PC-3 (cell line): ENCODE data around the gene IL19. TPM values are rescaled to one million over a fixed set of nuclear protein-coding genes. Genes with fewer than 3 reads are reported as not detected.

Source experiments
- ATAC-seq: fragments of 200-7000 bp; cut with Tn5 transposase; 2 replicates; pipeline ENCODE4 v1.9.1; 2020; ENCODE audit warnings: mild to moderate bottlenecking, moderate library complexity
- BruUV-seq: library from RNA; stranded (reverse); fragments of 400-500 nt; replicated peaks from 2 replicates; lab custom pipeline; 2021; lab: Mats Ljungman, UMichigan
- CTCF ChIA-PET: fragments of 300-600 bp; sonication (Branson Sonifier 250); formaldehyde crosslinking; loops from one replicate; lab custom pipeline; 2022; ENCODE audit warnings: antibody characterized with exemption; lab: Charles Lee
- POLR2A ChIA-PET: fragments of 300-600 bp; sonication (Branson Sonifier 250); formaldehyde crosslinking; loops from one replicate; lab custom pipeline; 2022; ENCODE audit warnings: antibody characterized with exemption; ENCODE audit not compliant: unreplicated experiment; lab: Charles Lee
- DNase-seq: peaks from one replicate; pipeline ENCODE4 v3.0.0-alpha.2; 2015
- H2AFZ ChIP-seq: fragments of 300-600 bp; sonication (generic); 2 replicates; pipeline ENCODE4 v1.6.0; 2016; ENCODE audit warnings: antibody characterized with exemption, low read length
- H3F3A ChIP-seq: fragments of 300-600 bp; sonication (generic); one replicate; pipeline ENCODE4 v1.6.0; 2017; ENCODE audit warnings: antibody characterized with exemption, low read length, control low read depth, mild to moderate bottlenecking; ENCODE audit not compliant: unreplicated experiment
- H3K27ac ChIP-seq: fragments of 300-600 bp; sonication (generic); 2 replicates; pipeline ENCODE4 v1.5.1; 2016; ENCODE audit warnings: mild to moderate bottlenecking, low read length
- H3K27me3 ChIP-seq: fragments of 300-600 bp; sonication (generic); 2 replicates; pipeline ENCODE4 v1.6.1; 2016; ENCODE audit warnings: low read length, mixed read lengths
- H3K36me3 ChIP-seq: fragments of 300-600 bp; sonication (generic); 2 replicates; pipeline ENCODE4 v1.6.1; 2016; ENCODE audit warnings: low read depth, mixed run types, low read length, mixed read lengths
- H3K4me1 ChIP-seq: fragments of 300-600 bp; sonication (generic); 2 replicates; pipeline ENCODE4 v1.5.1; 2016; ENCODE audit warnings: low read length; ENCODE audit not compliant: insufficient read depth
- H3K4me2 ChIP-seq: fragments of 300-600 bp; sonication (generic); 2 replicates; pipeline ENCODE4 v1.6.0; 2016; ENCODE audit warnings: low read length
- H3K4me3 ChIP-seq: fragments of 300-600 bp; sonication (generic); 2 replicates; pipeline ENCODE4 v1.5.1; 2016; ENCODE audit warnings: mild to moderate bottlenecking, low read length, mixed read lengths
- H3K79me2 ChIP-seq: fragments of 300-600 bp; sonication (generic); 2 replicates; pipeline ENCODE4 v1.6.1; 2017; ENCODE audit warnings: low read length, mixed read lengths
- H3K9ac ChIP-seq: fragments of 300-600 bp; sonication (generic); 2 replicates; pipeline ENCODE4 v1.6.0; 2016; ENCODE audit warnings: mild to moderate bottlenecking, low read length
- H3K9me2 ChIP-seq: fragments of 300-600 bp; sonication (generic); replicated peaks from 2 replicates; pipeline ENCODE4 v1.6.1; 2016; ENCODE audit warnings: mixed run types, low read length, mixed read lengths
- H3K9me3 ChIP-seq: fragments of 300-600 bp; sonication (generic); 2 replicates; pipeline ENCODE4 v1.6.1; 2016; ENCODE audit warnings: low read length, mixed read lengths
- H4K20me1 ChIP-seq: fragments of 300-600 bp; sonication (generic); 2 replicates; pipeline ENCODE4 v1.6.1; 2016; ENCODE audit warnings: low read length, mixed read lengths
- CTCF ChIP-seq: fragments of 300-600 bp; sonication (generic); conservative IDR thresholded peaks from 2 replicates; pipeline ENCODE4 v1.5.1; 2017; ENCODE audit warnings: antibody characterized with exemption, low read depth, mild to moderate bottlenecking, low read length
- EZH2 ChIP-seq: fragments of 300-600 bp; sonication (generic); IDR thresholded peaks from one replicate; pipeline ENCODE4 v1.6.1; 2017; ENCODE audit warnings: antibody characterized with exemption, mild to moderate bottlenecking, low read length; ENCODE audit not compliant: unreplicated experiment
- EZH2phosphoT487 ChIP-seq: fragments of 300-600 bp; sonication (generic); IDR thresholded peaks from 2 replicates; pipeline ENCODE4 v1.6.1; 2018; ENCODE audit warnings: mild to moderate bottlenecking, antibody characterized with exemption, low read length, borderline replicate concordance
- intact Hi-C: fragments of 100-400 bp; cut with micrococcal nuclease; formaldehyde crosslinking; loops from 2 replicates; pipeline ENCODE4 v1.9.0; 2023
- total RNA-seq: library from RNA; depleted of rRNA; stranded (reverse); fragments of >200 nt; gene quantifications from 2 replicates; pipeline ENCODE4 v1.2.3, GENCODE V29; 2014

IL19 gene
- total RNA-seq, 1 experiment from 2014 or later: not detected

- Histone ChIP-seq H3K4me1 (peaks cover 34% of the 10 kb centered on the region), H3K9me3 (no peaks in the 10 kb centered on the region), H3K4me3 (no peak overlapping the region), H3K79me2 (no peaks in the 10 kb centered on the region), H4K20me1 (no peaks in the 10 kb centered on the region), H3F3A (peaks cover 5% of the 10 kb centered on the region), H3K36me3 (no peaks in the 10 kb centered on the region), H3K9ac (no peak overlapping the region), H3K4me2 (no peak overlapping the region), H3K27ac (no peak overlapping the region), H3K27me3 (no peaks in the 10 kb centered on the region), H3K9me2 (no peaks in the 10 kb centered on the region), H2AFZ (no peak overlapping the region)
- no peak for ATAC-seq
- intact Hi-C loops: no loop called here
- no TSS peak for BruUV-seq
- no peak for DNase-seq
- CTCF ChIA-PET: no interaction called here
- POLR2A ChIA-PET: interaction anchor here (0.6 kb wide), 1 partner anchor 24 kb away, joined by 3 read pairs; no protein-coding TSS in a partner anchor
- TF ChIP-seq EZH2phosphoT487: no peak
- TF ChIP-seq CTCF: no peak
- TF ChIP-seq EZH2: no peak
These were observed 114.9 kb downstream of the IL19 start for GRCh38 chr1:206885341-206886060.

GRCh38 chr1:206886831-206887230 lies 116.3 kb downstream of the IL19 start:
- H2AFZ ChIP-seq: no peak overlapping the region
- ChIA-PET CTCF (interaction anchor here (0.6 kb wide), 1 partner anchor 32 kb away, joined by 5 read pairs; no protein-coding TSS in a partner anchor), POLR2A (no interaction called here)
- BruUV-seq: no TSS peak
- H3K4me3 ChIP-seq: no peak overlapping the region
- TF ChIP-seq EZH2: no peak
- H3F3A ChIP-seq: peaks cover 5% of the 10 kb centered on the region
- no peak overlapping the region for H3K4me2 ChIP-seq
- peak overlapping the region; percentile 28; the same call in 1 of the 2 replicates for H3K27ac ChIP-seq
- no peaks in the 10 kb centered on the region for H3K79me2 ChIP-seq
- no peaks in the 10 kb centered on the region for H3K9me3 ChIP-seq
- H3K4me1 ChIP-seq: peaks cover 46% of the 10 kb centered on the region
- H4K20me1 ChIP-seq: no peaks in the 10 kb centered on the region
- no peak overlapping the region for H3K9ac ChIP-seq
- intact Hi-C loops: no loop called here
- no peak for ATAC-seq
- H3K27me3 ChIP-seq: no peaks in the 10 kb centered on the region
- H3K36me3 ChIP-seq: no peaks in the 10 kb centered on the region
- no peak for DNase-seq
- H3K9me2 ChIP-seq: no peaks in the 10 kb centered on the region

- no peaks in the 10 kb centered on the region for H3K27me3 ChIP-seq
- no peaks in the 10 kb centered on the region for H4K20me1 ChIP-seq
- intact Hi-C loops: no loop called here
- peaks cover 5% of the 10 kb centered on the region for H3F3A ChIP-seq
- BruUV-seq: no TSS peak
- H3K4me3 ChIP-seq: peak overlapping the region; percentile 0; the same call in 1 of the 2 replicates
- peak overlapping the region; percentile 17 for H2AFZ ChIP-seq
- H3K9me3 ChIP-seq: no peaks in the 10 kb centered on the region
- H3K36me3 ChIP-seq: no peaks in the 10 kb centered on the region
- peak overlapping the region; percentile 14 for H3K9ac ChIP-seq
- H3K9me2 ChIP-seq: no peaks in the 10 kb centered on the region
- H3K4me1 ChIP-seq: peaks cover 53% of the 10 kb centered on the region
- ATAC-seq (peak; percentile 38), DNase-seq (peak; percentile 71)
- POLR2A ChIA-PET: interaction anchor here (0.7 to 1.0 kb wide), 2 partner anchors 13 to 22 kb away, joined by 3 to 4 read pairs; no protein-coding TSS in a partner anchor
- H3K79me2 ChIP-seq: no peaks in the 10 kb centered on the region
- CTCF ChIA-PET: interaction anchor here (0.7 to 0.9 kb wide), 2 partner anchors 22 to 26 kb away, joined by 3 read pairs; no protein-coding TSS in a partner anchor
- peak overlapping the region; percentile 28 for H3K27ac ChIP-seq
- TF ChIP-seq EZH2phosphoT487: no peak
- no peak for TF ChIP-seq EZH2
- no peak for TF ChIP-seq CTCF
- H3K4me2 ChIP-seq: peak overlapping the region; percentile 38
These were observed 117.1 kb downstream of the IL19 start for GRCh38 chr1:206887701-206888100.
